GM19240 (cell line): ENCODE measurements around the gene SNX8.

Experiments used
- DNase-seq: peaks from one replicate; pipeline ENCODE4 v3.0.0; 2011; ENCODE audit warnings: low spot score; ENCODE audit not compliant: insufficient read length

Gene SNX8

DNA sequence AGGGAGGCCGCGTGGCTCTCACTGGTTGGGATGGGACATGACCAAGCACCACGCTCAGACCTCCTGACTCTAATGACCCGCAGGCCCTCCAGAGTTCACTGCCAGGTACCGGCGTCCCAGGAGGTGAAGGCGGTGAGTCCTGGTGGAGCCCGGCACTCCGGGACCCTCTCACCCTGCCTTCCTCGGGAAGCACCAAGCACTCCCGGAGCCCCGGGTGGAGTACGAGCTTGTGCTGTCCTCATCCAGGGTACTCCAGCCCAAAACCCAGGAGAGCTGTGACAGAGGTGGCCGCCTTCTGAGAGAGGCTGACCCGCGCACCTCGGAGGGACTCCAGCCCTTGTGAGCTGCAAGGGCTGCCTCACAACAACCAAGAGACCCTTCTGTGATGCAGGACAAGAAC lies 90.9 kb downstream of the SNX8 start:
- no peak for DNase-seq

DNA sequence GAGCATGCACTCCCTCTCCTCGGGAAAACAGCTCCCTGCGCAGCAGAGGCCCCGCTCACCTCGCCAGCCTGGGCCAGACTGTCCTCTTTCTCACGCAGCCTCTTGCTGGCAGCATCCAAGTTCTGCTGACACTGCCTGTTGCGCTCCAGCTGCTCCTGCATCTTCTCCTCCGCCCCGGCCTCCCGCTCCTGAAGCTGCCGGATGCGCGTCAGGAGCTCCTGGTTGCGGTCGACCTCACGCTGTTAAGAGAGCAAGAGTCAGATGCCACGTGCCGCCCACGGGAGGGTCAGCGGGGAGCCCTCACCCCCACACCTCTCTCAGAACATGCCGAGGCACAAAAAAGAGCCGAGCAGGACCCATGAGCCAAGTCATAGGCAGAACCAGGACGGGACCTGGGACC lies 91.7 kb downstream of the SNX8 start:
- no peak for DNase-seq

DNA sequence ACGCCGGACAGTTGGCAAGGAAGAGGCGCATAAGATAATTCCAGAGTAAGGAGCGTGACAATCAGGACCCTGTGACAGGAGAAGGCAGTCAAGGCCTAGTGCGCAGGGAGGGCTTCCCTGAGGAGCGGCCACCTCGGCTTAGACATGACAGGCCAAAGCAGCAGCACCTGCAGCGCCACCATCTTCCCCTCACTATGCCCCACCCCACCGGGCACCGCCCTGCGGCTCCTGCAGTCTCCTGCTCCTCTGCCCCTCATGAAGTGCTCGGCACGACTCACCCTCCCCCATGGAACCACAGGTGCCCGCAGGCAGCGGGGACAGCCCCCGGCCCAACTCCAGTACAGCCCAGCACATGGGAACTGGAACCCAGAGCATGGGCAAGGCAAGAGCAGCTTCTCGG lies 93.3 kb downstream of the SNX8 start:
- no peak for DNase-seq

DNA sequence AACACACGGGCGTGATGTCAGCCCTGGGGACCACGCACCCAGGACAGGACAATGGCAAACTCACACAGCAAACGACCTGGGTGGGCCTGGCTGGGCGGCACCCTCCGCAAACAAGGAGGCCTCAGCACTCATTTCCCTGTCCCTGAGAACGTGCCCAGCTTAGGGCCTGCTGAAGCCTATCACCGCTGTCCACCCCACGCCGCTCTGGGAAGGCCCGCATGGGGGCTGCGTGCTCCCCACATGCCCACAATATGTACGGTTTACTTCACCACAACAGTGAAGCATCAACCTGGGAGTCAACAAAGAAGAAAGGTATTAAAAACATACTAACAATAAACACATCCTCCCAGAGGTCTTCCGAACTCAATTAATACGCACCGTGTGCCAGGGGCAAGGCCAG lies 93.7 kb downstream of the SNX8 start:
- no peak for DNase-seq

DNA sequence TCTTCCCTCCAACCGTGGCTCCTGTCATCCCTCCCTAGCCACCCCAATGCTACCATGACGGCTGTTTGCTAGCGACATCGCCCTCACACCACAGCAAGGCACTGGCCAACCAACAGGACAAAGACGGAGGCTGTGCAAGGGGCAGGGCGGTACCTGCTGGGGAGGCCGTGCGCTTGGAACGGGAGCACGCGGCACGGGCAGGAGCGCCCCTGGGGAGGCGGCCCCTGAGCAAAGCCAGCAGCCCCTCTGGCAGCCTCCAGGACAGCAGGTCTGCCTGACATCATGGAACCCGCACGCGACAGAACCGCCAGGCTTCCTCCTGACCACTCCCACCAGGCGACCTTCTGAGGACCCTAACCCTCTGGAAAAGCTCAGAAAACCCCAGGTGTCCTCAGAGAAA lies 94.2 kb downstream of the SNX8 start:
- no peak for DNase-seq

DNA sequence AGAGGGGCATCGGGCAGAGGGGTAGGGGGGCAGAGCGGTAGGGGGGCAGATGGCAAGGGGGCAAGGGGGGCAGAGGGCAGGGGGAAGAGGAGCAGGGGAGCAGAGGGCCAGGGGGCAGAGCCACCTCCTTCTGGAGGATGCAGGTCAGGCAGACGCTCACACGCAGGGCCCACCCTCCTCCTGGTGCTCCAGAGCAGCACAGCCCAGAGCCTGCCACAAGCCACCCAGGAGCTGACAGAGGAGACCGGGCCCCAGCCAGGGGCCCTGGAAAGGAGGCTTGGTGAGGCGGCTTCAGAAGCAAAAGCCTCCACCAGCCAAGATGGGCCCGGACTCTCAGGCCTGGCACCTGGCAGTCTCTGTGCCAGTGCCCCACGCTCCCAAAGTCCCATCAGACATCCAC lies 94.6 kb downstream of the SNX8 start:
- DNase-seq: no peak

DNA sequence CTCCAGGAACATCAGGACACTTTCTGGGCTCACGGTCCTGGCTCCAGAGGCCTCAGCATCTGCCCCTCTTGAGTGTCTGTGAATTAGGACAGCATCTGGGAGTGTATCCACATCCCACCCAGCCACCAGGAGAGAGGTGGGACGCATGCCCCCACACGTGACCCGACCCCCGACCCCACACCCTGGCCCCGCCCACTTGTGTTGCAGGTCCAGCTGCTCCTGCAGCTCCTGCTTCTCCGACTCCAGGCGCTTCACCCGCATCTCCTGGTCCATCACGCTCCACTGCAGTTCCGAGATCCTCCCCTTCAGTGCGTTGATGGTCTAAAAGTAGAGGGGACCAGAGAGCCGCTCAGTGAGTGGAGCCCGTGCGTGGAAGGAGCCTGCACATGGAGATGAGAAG lies 95.1 kb downstream of the SNX8 start:
- DNase-seq: no peak

DNA sequence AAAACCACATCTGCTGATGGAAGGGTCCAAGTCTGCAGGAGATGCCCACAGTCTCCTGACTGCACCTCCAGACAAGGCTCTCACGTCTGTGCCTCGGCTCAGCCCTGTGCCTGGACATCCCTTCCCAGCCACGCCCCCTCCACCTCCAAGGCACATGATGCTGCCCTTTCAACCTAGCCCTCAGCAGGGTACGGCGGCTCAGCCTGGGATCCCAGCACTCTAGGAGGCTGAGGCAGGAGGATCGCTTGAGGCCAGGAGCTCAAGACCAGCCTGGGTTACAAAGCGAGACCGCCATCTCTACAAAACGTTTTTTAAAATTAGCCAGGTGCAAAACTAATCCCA lies 95.8 kb downstream of the SNX8 start:
- DNase-seq: no peak

DNA sequence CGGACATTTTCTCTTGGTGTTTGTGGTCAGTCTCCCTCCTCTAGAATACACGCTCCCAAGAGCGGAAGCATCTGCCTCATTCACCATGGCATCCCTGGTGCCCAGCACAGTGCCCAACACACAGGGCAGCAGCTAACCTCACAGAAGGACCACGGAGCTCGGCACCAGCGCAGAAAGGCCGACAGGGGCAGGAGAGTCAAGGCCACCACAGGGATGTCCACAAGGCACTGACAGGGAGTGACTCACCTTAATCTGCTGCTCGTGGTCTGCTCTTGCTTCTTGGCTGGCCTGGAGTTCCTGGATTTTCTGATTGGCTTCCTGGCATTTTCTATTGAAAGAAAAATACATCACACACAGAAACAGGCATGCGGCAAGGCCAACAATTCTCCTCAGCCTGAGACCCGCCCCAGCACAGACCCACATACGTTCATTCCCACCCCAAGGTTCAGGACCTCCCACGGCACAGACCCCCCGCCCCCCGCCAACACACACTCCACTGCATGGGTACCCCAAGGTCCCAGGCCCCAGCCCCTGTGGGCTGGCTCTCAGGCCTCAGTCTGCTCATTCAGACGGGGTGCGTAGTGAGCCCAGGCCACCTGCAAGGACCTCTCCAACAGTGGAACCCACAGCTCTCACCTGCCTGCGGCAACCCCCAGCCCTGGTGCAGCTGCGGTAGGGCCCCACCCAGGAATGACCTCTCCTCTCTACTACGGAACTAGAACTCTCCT lies 96.4 kb downstream of the SNX8 start:
- DNase-seq: no peak

DNA sequence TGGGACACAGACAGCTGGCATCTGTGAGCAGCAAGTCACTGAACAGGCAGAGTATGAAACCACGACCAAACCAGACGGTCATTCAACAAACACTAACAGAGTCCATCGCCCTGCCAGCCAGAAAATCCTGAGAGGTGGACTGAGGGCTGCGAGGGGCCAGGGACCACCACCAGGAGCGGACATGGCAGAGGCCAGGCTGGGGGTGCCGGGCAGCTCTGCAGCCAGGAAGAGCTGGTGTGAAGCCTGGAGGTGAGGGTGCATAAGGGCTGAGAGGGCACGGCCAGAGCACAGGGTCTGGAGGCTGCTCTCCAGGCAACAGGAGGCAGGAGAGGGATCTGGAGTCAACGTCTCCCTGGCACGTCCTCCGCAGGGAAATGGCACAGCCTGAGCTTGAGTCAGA lies 97.0 kb downstream of the SNX8 start:
- no peak for DNase-seq

DNA sequence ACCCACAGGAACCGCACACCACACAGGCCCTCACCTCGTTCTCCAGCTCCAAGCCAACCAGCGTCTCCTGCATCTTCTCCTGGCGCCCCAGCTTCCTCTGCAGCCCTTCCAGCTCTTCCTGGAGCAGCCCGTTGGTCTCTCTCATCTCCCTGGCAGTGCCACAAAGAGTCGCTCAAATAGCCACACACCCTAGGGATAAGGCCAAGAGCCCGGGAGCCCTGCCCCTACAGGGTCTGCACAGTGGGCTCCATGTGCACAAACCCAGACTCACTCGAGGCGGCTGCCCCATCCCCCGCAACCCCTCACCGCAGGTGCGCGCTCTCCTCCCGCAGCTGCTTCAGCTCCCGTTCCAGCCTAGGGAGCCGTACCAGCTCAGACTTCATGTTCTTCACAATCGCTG lies 98.4 kb downstream of the SNX8 start:
- no peak for DNase-seq

DNA sequence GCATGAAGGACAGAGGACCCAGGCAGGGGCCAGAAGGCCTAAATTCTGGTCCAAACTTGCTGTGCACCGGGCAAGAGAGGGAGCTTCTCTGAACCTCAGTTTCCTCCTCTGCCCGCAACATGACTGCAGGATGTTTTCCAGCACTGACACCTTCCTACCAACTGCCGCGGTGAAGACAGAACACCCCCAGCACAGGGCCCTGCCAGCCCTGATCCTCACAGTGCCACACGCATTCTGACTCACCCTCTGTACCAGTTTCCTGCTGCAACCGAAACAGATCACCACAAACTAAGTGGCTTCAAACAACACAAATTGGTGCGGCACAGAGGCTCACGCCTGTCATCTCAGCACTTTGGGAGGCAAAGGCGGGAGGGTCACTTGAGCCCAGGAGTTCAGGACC lies 99.6 kb downstream of the SNX8 start:
- DNase-seq: no peak

DNA sequence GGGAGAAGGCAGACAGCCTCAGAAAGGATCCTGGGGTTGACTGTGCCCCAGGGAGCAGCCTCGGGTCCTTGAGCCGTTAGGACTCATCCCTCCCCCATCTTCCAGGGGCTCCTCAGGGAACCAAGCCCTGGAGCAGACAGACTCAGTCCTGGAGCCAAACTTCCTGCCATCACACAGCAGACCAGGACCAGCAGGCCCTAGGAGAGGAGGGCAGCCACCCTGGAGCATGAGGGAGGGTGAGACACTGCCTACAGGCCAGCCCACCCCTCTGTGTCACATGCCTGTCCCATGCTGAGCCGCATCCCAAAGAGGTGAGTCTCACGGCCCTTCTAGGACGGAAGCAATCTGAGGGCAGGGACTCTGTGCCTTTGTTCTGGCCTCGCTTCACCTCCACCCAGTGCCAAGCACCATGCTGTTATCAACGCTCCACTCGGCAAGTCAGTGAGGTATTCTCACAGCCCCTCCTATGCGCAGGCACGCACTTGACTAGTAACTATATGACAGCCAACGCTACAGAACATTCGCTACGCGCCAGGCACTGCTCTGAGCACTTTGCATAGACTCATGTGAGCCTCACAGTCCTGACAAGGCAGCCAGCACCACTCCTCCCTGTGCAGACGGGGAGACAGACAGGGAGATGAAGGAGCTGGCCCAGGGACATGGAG lies 100.6 kb downstream of the SNX8 start:
- DNase-seq: no peak

DNA sequence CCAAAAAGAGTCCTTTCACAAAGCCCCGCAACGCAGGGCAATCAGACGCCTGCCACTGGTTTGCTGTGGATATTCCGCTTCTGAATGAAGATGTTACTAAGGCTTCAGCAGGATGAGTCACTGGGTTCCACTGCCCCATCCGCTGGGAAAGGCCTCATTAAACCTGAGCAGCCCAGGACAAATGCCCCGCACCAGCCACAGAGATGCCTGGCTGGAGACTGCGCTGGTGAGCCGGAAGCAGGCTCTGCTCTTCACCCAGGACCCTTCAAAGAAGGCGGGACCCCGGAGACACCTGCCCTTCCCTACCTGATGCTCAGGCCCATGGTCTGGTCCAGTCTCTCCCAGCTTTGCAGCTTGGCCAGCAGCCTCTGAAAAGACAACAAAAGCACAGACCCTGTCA lies 101.3 kb downstream of the SNX8 start:
- no peak for DNase-seq

DNA sequence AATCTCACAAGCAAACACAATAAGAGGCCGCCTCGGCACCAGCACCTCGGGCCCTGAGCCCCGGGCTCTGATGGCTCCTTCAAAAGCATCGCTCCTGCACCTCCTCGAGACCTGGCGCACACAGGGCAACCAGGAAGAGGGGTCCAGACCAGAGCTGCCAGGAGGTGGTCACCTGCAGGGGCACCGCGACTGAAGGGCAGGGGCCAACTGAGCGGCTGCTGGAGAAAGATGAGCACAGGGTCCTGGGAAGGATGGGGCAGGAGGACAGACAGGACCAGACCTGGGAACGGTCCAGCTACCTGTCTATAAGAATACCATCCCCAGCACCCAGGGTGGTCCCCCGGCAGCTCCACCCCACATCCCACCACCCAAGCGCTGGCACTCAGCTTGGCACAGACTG lies 102.3 kb downstream of the SNX8 start:
- no peak for DNase-seq

DNA sequence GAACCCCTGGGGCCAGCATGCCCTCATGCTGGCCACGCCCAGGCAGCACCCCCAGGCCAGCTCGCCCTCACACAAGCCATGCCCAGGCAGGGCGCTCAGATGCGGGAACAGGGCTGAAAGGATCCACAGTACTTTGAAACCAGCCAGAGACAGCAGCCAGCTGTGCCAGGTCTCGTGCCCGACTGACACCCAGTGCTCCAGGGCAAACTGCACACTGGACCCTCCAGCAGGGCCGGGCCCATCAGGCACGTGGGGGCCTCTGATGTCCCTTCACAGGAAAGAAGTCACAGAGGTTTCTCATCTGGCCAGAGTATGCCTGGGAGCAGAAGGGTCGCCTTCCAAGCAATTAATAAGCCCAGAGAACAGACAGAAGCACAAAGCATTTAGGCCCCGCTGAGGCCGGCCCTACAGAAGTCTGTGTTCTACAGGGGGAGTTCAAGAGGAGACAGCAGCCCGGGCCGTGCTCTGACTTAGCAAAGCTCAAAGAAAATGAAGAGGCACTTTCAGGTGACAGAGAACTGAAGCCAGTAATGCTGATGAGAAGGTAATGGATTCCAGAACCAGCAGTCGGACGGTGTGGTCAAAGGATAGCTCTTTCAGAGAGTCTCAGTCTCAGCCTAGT lies 102.9 kb downstream of the SNX8 start:
- no peak for DNase-seq

DNA sequence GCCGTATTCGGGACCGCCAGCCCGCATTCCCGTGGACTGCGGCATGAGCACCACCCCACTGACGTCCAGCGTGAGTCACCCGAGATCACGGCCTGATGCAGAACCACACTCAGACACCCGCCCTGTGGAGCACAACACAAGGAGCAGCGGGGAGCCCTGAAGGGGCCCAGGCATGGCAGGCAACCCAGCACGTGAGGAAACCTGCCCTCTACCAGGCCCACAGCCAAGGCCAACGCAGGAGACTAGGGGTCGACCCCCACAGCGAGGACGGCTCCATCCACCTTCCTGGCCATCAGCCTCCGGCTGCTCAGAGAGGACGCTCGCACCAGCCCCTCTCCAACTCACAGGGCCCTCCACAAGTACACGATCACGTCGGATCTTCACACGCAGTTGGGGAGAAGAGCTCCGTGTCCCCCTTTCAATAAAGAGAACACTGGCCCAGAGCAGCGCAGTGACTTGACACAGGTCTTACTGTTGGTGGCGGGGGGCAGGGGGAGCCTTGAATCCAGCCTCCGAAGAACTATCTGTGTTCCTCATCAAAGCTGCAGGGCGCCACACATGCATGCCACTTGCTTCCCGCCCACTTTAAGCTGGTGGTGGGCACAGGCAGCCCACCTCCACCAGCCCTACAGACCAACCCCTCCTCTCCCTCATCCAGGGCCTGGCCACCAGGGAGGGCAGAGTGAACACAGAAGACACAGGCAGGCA lies 103.5 kb downstream of the SNX8 start:
- no peak for DNase-seq

DNA sequence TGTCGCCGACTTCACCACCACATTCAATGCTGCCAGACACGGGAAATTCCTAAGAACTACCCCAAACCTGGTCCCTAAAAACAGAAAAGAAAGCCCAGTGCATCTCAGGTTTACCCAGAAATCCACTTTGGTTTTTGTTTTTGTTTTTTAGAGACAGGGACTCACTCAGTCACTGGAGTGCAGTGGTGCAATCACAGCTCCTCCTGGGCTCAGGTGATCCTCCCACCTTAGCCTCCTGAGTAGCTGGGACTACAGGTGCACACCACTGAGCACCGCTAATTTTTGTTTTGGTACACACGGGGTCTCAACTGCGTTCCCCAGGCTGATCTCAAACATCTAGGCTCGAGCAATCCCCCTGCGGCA lies 104.3 kb downstream of the SNX8 start:
- no peak for DNase-seq

DNA sequence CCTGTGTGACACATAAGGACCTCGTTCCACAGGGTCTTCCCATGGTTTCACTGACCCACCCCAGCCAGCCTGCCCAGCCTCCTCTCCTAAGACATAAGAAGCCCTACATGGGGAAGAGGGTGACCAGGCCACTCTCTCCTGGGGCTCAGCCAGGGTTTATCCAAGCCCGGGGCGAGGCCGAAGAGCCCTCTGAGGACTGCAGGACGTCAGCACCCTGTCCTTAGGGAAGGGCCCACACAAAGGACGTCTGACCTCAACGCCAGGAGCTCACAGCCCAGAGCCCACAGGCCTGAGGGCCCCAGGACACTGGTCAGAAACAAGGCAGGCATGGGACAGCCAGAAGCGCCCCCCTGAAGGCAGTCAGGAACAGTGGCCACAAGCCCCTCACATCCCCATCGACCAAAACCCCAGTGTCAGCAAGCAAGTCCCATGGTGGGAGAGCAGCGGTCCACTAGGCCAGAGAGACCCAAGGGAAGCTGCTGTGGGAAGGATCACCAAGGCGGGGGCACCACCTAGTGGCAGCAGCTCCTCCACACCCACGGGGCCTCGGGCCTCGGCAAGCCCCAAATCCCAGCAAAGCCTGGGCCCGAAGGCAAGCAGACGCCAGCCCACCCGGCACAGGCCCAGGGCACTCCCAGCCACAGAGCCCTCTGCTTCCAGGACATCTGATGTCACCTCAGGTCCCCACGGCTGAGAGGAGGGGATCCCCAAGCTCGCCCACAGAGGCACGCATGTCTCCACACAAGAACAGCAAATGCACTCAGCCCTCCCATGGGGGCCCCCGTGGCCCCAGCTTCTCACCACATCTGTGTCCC lies 104.9 kb downstream of the SNX8 start:
- peak; percentile 76 for DNase-seq

DNA sequence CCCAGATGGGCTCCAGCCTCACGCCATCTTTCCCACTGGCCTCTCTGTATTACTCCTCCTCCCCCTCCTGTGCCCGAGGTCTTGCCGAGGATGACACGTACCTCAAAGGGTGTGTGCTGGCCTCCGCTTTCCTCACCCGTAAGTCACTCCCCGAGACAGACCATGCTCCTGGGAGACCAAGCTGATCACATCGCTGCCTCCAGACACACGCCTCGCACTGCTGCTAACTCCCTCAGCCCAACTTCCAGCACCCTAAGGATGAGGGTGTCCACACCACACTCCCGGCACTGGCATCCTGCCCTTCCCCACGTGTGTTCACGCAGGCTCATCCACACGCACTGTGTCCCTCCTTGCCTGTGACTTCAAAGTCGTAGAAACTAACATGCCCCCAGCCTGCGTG lies 105.5 kb downstream of the SNX8 start:
- no peak for DNase-seq

DNA sequence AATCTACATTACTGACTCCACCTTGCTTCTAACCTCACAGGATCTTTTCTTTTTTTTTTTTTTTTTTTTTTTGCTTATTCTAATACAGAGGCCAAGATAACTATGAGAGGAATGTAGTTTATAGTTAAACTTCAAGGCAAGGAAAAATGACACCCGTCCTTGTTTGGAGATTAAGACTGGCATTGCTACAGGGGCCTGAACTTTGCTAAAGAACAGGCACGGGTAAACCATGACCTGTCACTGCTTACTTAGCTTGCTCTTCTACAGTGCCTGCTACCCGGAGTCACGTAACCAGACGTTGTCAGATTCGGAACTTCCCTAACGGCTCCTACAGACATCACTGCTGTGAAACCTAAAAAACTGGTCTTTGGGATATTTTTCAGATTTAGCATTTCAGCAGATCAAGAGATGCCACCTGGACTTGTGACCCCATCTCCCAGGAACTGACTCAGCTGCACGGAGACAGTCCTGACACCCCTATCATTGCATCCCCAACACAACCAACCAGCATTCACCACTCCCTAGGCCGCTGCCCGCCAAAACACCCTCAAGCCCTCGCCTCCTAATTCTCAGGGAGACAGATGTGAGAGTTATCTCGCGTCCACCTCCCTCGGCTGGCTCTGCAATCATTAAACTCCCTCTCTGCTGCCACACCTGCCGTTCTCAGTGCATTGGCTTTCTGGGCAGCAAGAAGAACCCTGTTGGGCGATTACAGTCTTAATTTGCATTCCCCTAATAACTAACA lies 109.0 kb downstream of the SNX8 start:
- no peak for DNase-seq
